ENCODE measurements around the gene STYXL1.
"Not testable (repeated sequence)": the region's sequence is repeated elsewhere in the genome, so short reads cannot be mapped to it uniquely, and the experiment has no call there.

The STYXL1 gene

DNA sequence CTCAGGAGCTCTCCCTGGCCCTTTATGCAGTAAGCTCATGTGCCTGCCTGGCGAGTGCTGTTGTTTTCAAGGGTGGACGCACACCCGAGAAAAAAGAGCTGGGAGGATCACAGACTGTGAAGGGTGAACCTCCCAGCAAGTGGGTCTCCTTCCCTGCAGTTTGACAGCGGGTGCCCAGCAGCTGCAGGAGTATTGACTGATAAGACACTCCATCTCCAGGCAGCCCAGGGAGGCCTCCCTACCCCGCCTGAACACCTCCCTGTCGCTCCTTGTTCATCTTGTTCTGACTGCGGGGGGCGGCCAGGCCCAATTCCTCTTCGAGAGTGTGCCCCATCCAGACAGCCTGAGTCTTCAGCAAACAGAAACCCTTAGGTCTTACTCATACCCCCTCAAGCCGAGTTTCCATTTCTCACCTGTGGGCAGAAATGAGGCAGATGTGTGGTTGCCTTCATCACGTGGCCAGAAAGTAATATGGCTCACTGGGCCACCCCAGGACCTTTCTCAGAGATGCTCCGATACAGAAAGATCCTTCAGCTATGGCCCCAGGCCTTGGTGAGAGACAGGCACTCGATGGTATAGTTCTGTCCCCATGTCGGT, 17.3 kb upstream of the STYXL1 start:
- no peak for DNase-seq

DNA sequence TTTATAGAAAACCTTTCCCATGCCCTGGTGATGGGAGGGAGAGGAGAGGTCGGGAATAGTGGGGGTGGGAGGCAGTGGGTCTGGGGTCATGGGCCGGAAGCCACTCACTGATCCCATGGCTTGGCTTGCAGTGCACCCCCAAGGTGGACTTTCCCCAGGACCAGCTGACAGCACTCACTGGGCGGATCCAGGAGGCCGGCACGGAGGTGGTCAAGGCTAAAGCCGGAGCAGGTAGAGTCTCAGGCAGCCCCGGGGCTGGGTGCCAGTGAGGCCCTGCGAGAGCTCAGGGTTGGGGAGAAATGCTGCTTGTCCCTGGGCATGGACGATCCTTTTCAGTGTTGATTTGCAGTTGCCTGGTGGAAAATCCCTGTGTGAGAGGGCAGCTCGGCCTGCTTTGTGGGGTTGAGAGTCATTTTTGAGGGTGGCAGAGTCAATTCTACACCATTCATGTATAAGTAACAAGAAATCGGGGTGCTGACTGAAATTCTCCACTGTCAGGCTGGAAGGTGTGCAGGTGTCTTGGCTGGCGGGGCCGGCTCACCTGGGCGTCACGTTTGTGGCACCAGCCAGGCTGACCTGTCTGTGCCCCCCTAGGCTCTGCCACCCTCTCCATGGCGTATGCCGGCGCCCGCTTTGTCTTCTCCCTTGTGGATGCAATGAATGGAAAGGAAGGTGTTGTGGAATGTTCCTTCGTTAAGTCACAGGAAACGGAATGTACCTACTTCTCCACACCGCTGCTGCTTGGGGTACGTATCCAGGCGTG, 16.6 kb upstream of the STYXL1 start:
- DNase-seq = no peak

DNA sequence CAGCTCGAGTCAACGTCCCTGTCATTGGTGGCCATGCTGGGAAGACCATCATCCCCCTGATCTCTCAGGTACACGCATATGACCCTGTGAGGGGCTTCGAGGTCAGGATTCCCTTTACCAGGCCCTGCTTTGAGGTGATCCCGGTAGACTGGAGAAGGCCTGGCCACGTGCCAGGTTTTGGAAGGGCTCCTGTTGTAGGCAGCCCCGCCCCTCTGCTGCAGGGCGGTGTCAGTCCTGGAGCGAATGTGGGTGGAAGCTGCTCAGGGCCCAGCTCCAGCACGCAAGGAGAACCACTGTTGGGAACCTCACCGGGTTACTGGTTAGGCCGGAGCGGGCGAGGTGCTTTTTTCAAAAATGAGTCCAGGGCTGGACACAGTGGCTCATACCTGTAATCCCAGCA, 15.7 kb upstream of the STYXL1 start:
- DNase-seq = no peak

DNA sequence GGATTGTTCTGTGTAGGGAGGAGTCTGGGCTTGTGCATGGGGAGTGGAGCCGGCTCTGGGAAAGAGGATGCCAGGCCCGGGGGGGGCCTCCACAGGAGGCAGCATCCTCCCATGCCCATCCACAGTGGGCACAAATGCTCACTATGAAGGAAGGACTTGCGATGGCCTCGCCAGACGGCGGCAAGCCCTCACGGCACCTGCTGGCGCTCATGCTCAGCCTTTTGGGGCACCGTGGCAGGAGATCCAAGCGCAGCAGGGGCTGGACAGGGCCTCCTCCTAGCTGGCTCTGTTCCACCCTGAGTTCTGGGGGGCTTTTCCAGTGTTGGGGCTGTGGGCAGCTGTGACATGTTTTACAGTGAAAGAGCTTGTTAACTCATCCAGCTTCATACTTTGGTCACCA, 15.3 kb upstream of the STYXL1 start:
- no peak for DNase-seq

DNA sequence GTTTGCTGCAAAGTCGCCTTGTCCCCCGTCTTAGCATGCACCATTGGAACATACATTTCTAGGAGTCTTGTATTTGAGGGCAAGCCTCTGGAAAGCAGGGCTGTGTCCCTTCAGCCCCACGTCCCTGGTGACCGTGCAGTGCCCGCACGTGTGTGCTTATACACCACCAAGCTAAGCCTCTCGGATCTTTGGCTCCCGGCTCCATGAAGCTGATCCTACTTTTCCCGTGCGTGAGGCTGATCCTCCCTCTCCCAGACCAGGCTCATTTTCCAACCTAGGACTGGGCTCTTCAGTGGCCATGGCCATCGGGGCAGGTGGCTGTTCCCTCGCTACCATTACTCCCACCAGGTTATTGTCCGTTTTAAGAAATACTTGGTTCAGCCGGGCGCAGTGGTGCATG, 14.5 kb upstream of the STYXL1 start:
- DNase-seq = no peak

DNA sequence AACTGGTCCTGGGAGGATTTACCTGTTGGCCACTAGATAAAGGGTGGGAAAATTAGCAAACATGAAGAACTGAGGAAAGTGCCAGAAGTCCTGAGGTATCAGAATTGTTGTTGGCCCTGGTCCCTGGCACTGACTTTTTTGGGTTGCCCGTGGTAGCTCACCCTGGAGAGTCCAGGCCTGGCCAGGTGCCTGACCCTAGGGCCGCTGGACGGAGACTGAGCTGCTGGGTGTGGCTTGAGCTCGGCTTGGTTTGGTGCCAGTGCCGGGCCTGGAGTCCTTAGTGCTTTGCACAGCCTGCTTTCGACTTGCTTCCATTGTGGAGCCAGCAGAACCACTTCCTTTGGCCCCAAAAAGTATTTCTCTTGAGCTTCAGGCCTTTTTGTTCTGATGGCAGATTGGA, 13.0 kb upstream of the STYXL1 start:
- DNase-seq = no peak

GRCh38 chr7:76058745-76059144, 10.9 kb upstream of the STYXL1 start:
- not testable (repeated sequence) for DNase-seq

- DNase-seq = no peak
Observed at GRCh38 chr7:76057813-76058145, 10.0 kb upstream of the STYXL1 start.

- no peak for DNase-seq
Observed at GRCh38 chr7:76057103-76057812, 9.5 kb upstream of the STYXL1 start.

DNA sequence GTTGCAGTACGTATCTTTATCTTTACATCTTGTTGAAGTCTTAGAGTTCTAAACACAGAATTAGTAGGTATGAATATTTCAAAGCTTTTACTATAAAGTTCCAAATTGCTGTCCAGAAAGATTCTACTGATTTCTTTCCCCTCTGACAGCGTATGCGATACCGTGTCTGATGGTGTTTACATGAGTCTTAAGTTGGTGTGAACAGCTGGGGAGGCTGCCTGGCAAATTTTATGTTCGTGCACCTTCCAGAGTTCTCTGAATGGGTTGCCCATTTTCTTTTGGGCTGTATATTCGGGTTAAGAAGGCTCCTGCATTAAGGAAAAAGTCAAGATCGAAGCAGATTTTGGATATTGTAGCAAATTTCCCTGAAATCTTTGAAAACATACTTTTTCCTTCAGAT, 8.4 kb upstream of the STYXL1 start:
- no peak for DNase-seq

DNA sequence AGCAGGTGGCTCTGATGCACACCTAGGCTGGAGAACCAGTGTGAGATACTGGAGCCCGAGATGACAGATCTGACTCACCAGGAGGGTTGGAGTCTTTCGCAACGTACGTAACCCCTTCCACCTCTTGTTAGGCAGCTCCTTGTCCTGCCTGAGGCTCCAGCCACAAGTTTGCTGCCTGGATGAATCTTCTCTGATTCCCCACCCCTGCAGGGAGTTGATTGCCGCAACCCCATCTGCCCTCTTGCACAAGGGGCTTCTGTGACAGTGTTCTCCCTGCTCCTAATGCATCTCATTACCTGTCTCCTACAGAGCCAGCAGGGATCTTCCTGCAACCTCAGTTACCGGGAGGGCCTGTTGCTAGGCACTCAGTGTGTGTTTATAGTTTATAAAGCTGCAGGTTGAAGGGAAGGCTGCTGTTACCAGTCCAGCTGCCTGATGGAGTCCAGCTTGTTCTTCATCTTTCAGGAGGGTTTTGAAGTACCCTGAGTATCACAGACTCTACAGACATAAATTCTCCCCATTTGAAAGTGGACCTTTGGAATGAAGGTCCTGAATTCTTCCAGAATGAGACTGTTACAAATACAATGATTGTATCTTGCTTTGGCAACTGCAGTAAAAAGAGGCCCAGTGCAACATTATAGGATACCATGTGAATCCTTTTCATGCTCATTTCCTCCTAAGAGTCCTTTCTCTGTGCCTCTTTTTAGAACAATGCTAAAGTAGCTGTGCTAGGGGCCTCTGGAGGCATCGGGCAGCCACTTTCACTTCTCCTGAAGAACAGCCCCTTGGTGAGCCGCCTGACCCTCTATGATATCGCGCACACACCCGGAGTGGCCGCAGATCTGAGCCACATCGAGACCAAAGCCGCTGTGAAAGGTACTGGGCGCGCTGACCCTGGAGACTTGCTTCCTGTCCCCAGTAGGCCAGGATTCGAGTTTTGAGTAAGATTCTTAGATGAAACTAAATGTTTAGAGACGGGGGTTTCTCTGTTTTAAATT, 6.6 kb upstream of the STYXL1 start:
- peak in 1 of 5 experiments; percentile 31 for DNase-seq

GRCh38 chr7:76053461-76053860, 5.7 kb upstream of the STYXL1 start:
- peak in 1 of 5 experiments; percentile 16 for DNase-seq

DNA sequence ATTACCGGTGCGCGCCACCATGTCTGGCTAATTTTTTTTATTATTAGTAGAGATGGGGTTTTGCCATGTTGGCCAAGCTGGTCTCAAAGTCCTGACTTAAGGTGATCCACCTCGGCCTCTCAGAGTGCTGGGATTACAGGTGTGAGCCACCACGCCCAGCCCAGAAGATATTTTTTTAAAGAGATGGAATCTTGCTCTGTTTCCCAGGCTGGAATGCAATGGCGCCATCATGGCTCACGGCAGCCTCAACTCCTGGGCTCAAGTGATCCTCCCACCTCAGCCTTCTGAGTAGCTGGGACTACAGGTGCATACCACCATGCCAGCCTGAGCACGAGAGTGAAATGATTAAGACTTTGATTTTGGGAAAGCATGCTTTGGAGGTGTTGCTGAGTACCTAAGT, 4.9 kb upstream of the STYXL1 start:
- DNase-seq = not testable (repeated sequence)

DNA sequence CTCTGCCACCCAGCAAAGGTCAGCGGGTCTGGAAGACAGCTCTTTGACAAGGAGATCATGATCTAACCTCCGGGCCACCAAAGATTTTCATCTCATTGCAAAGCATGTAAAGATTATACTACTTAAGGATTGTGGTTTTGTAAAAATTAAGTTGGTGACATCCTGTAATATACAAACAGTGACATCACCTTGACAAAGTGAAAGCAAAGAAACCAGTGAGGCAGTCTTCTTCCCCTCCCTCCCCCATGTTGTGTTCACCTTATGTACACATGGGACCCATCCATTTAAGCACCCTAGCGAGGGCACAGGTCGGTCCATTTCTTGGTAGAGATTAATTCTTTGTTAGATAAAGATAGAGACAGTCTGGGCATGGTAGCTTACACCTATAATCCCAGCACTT, 4.0 kb upstream of the STYXL1 start:
- DNase-seq = peak in 2 of 5 experiments; percentile 11 to 85

- DNase-seq = no peak
Observed at GRCh38 chr7:76050545-76050944, 2.7 kb upstream of the STYXL1 start.

DNA sequence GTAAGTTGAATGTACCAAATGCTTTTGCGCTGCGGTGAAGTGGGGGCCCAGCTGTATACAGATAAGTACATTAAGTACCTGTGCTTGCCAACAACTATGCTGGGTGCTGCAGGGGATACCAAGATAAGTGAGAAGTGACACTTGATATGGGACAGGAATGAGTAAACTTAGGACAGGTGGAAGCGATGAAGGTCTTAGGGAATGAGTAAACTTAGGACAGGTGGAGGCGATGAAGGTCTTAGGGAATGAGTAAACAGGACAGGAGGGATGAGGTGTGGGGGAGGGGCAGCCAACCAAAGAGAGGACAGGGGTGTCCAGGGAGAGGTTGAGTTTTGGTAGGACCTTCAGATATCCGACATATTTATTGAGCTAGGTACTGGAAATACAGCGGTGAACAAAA, 1.5 kb upstream of the STYXL1 start:
- no peak for DNase-seq

- DNase-seq = no peak
Observed at GRCh38 chr7:76048668-76048988, 828 bp upstream of the STYXL1 start.

DNA sequence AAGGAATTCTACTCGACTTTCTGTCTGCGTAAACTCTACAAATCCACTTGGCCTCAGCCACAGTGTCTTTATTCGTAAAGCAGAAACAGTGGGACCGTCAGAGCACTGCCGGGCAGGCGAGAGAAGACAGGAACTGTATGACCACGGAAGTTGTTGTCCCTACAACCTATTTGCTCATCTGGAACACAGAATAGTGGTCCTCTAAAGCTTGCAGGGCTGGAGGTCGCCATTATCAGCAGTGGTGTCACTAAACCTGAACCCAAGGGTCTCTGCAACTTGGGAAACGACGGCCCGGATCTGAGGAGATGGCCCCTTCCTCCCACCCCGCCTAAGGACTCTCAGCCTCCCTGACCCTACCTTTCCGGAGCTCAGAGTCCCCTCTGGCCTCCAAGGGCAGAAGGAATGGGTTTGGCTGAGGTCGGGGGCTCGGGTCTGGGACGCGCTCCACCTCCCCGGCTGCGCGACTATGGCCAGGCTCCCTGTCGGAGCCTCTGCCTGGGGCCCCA, 442 bp downstream of the STYXL1 start:
- peak in 1 of 5 experiments; percentile 25 for DNase-seq

GRCh38 chr7:76044375-76044865, 3.4 kb downstream of the STYXL1 start:
- no peak for DNase-seq

DNA sequence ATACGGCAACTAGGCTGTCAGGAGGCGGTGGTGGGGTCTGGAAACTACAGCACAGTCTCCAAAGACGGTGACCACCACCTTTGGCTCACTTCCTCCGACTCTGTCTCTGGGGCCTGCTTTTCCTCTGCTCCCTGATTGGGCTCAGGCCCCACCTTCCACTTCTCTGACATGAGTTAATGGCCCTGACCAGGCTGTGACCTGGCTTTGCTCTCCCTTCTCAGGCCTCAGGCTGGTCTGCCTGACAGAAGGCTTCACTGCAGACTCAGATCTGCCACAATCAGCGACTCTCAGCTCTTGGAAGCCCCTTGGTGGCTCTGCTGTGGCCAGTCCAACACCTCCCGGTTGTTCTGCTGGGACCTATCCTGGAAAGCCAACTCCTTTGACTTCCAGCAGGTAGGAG, 7.7 kb downstream of the STYXL1 start:
- DNase-seq = no peak

- no peak for DNase-seq
Observed at GRCh38 chr7:76037310-76037709, 10.5 kb downstream of the STYXL1 start.

DNA sequence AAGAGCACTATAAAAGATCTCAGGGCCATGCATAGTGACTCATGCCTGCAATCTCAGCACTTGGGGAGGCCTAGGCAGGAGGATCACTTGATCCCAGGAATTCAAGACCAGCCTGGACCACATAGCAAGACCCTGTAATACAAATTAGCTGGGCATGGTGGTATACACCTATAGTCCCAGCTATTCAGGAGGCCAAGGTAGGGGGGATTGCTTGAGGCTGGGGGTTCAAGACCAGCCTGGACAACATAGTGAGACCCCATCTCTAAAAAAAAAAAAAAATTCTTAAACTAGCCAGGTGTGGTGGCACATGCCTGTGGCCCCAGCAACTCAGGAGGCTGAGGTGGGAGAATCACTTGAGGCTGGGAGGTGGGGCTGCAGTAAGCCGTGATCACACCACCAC, 15.8 kb downstream of the STYXL1 start:
- DNase-seq = no peak

DNA sequence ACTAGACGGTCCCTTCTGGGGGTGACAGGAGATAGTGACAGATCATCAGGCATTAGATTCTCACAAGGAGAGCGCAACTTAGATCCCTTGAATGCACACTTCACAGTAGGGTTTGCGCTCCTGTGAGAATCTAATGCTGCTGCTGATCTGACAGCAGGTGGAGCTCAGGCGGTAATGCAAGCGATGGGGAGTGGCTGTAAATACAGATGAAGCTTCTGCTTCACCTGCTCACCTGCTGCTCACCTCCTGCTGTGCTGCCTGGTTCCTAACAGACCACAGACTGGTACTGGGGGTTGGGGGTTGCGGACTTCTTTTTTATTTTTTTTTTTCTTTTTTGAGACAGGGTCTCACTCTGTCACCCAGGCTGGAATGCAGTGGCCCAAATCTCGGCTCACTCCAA, 18.1 kb downstream of the STYXL1 start:
- not testable (repeated sequence) for DNase-seq
